Globus pallidus (tissue), 1 donor: ENCODE measurements around the gene MAP6D1.
"Not testable (repeated sequence)": the region's sequence is repeated elsewhere in the genome, so short reads cannot be mapped to it uniquely, and the experiment has no call there.

Experiments used
- DNase-seq: peaks from one replicate; pipeline ENCODE4 v3.0.0-alpha.2; 2015; ENCODE audit warnings: low spot score

MAP6D1 gene

DNA sequence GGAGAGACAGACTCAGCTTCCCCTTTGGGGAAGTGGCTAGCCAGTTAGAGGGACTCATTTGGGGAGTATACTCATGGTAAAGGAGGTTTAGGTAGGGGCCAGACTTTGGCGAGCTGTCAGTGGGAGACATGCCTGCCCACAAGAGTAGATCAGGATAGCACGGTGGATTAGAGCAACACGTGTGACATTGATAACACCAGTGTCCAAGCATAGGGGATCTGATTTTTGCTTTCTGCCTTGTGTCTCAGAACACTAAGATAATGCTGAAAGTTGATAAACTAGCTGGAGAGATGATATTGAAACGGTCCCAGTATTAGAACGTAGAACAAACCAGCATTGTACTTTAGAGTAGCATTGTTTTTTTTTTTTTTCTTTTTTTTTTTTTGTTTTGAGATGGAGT, 25.9 kb downstream of the MAP6D1 start:
- DNase-seq = peak; percentile 67

DNA sequence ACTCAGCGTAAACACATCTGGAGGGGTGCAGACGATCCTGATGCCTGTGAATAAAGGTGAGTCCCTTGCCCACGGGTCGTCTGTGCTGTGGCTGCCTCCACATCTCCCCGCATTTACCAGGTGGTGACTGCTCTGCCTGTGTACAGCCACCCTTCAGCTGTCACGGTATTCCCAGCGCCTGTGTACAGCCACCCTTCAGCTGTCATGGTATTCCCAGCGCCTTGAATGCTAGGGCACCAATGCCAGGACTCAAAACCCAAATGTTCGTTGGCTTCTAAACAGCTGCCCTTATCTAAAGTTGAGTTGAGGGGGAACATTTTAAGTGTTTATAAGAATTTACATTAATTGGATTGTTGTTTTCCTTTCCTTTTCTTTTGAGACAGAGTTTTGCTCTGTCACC, 27.4 kb downstream of the MAP6D1 start:
- no peak for DNase-seq

- DNase-seq = no peak
Observed at GRCh38 chr3:183796372-183796771, 29.0 kb downstream of the MAP6D1 start.

GRCh38 chr3:183794452-183794851, 30.9 kb downstream of the MAP6D1 start:
- no peak for DNase-seq

- no peak for DNase-seq
Observed at GRCh38 chr3:183792976-183793375, 32.4 kb downstream of the MAP6D1 start.

DNA sequence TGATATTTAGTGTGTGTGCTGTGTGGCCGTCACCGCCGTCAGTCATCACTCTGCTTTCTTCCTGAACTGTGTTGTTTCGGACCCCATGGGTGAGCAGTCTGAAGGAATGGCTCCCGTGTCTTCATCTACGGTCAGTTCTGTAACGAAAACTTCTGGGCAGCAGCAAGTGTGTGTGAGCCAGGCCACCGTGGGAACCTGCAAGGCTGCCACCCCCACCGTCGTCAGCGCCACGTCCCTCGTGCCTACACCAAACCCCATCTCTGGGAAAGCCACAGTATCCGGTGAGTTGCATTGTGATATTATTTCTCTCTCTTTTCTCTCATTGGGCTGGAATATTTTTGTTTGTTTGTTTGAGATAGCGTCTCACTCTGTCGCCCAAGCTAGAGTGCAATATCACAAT, 34.7 kb downstream of the MAP6D1 start:
- DNase-seq = no peak

GRCh38 chr3:183789826-183790225, 35.6 kb downstream of the MAP6D1 start:
- DNase-seq = no peak

DNA sequence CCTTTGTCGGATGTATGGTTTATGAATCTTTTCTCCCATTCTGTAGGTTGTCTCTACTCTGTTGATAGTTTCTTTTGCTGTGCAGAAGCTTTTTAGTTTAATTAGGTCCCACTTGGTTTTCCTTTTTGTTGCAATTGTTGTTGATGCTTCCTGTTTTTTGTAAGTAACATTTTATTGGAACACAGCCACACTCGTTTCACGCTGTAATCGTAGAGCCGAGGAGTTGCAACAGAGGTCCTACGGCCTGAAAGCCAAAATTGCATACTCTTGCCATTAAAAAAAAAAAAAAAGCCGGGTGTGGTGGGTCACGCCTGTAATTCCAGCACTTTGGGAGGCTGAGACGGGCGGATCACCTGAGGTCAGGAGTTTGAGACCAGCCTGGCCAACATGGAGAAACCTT, 40.9 kb downstream of the MAP6D1 start:
- not testable (repeated sequence) for DNase-seq

- no peak for DNase-seq
Observed at GRCh38 chr3:183782576-183783276, 42.7 kb downstream of the MAP6D1 start.

- no peak for DNase-seq
Observed at GRCh38 chr3:183781246-183781645, 44.1 kb downstream of the MAP6D1 start.

- no peak for DNase-seq
Observed at GRCh38 chr3:183779896-183780465, 45.4 kb downstream of the MAP6D1 start.

- DNase-seq = no peak
Observed at GRCh38 chr3:183777016-183777618, 48.3 kb downstream of the MAP6D1 start.

DNA sequence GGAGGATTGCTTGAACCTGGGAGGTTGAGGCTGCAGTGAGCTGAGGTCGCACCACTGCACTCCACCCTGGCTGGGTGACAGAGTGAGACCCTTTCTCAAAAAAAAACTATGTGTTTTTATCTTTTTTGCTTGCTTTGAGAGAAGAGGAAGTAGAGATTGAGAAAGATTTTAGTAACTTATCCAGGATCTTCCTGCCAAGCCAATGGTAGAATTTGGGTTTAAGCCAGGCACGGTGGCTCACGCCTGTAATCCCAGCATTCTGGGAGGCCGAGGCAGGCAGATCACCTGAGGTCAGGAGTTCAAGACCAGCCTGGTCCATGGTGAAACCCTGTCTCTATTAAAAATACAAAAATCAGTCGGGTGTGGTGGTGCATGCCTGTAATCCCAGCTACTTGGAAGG, 48.9 kb downstream of the MAP6D1 start:
- DNase-seq = not testable (repeated sequence)

GRCh38 chr3:183775781-183776180, 49.6 kb downstream of the MAP6D1 start:
- DNase-seq = no peak

GRCh38 chr3:183774631-183775030, 50.7 kb downstream of the MAP6D1 start:
- DNase-seq = no peak

GRCh38 chr3:183769453-183769852, 55.9 kb downstream of the MAP6D1 start:
- no peak for DNase-seq

- no peak for DNase-seq
Observed at GRCh38 chr3:183768114-183768513, 57.3 kb downstream of the MAP6D1 start.

- peak; percentile 82 for DNase-seq
Observed at GRCh38 chr3:183766745-183767606, 58.4 kb downstream of the MAP6D1 start.

DNA sequence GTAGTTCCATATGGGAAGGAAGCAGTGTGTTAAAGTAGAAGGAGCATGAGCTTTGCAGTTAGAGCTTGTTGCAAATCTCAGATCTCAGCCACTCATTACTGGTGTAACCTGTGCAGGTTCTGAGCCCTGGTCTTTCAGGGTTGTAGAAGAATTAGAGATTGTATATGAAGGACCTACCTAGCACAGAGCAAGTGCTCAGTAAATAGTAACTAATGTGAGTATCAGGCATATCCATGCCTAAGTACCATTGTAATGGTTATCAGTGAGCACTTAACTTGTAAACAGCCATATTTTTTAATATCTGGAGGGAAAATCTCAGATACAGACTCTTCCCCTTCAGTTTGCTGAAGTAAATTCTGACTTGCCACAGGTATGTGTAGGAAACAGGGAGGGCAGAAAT, 59.3 kb downstream of the MAP6D1 start:
- DNase-seq = no peak
